ENCODE data around the gene MKKS.

GRCh38 chr20:10436053-10436699 is 2.2 kb upstream of the MKKS start:
- TF ChIP-seq EZH2 (IDR thresholded peaks at IDR 0.05; ENCODE audit: borderline replicate concordance) (no peak), CTCF (IDR thresholded peaks at IDR 0.05; ENCODE audit: poor library complexity) (no peak)

Data from hepatocyte (in vitro differentiated cells).